Activated CD8-positive, alpha-beta memory T cell treated with anti-CD3 and anti-CD28 coated beads for 24 hours (primary cell): Measurements from ENCODE around the gene ZNF771.

Source experiments
- DNase-seq: peaks from one replicate; pipeline ENCODE4 v3.0.0-alpha.2; 2020

ZNF771 gene

DNA sequence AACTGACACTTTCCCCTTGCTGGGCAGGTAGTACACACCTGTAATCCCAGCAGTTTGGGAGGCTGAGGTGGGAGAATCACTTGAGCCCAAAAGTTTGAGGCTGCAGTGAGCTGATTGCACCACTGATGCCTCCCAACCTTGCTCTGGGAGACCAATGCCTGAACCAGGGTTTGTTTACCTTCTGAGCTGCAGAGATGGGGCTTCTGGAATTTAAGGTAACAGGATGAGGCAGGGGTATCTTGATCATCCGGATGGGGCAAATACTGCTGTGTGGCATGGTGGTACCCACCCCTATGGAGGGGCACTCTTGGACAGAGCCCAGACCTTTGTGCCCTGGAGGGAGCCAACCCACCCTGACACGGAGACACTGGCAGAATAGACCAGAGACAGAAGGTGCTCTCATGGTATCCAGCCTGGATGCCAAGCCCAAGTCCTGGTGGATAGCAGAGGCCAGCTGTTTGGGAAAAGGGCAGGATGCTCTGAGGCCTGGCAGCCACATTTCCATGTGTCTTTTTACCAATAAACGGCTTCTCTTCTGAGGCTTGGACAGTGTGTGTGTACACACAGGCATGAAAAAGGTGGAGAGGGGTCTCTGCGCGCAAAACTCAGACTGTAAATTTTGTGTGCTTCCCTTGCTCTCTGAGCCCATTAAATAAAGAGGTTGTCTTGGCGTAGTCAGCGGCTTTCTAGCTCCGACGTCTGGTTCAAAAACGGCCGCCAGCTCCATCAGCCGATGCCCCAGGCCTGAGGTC, 7.8 kb upstream of the ZNF771 start:
- no peak for DNase-seq

DNA sequence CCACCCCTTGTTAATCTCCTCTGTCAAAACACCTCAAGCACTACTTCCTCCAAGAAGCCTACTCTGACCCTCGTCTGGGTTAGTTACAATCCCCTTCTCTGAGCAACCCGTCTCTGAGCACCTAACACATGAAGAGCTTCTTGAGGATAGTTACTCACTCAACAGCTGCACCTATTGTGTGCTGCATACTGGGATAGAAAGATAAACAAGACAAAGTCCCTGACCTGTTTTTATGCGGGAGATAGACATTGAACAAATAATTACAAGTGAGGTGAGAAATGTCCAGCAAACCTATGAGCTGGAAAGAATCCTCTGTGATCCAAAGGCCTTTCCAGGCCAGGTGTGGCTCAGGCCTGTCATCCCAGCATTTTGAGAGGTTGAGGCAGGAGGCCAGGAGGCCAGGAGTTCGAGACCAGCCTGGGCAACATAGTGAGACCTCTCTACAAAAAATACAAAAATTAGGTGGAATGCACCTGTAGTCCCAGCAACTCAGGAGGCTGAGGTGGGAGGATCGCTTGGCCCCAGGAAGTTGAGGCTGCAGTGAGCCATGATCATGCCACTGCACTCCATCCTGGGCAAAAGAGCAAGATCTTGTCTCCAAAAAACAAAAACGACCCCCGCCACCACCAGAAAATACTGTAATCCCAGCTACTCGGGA, 5.5 kb upstream of the ZNF771 start:
- no peak for DNase-seq

DNA sequence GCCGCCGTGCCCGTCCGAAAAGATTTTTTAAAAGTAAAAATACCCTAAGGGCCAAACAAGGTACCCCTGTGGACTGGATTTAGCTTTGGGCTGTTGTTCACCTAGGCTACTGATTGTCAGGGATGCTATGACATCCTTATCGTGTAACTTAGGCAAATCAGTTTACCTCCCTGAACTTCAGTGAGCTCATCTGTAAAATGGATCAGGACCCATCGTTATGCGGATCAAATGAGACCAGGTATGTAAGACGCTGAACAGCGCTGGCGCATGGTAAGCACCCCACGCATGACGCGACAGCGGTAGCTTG, 658 bp upstream of the ZNF771 start:
- DNase-seq: no peak

DNA sequence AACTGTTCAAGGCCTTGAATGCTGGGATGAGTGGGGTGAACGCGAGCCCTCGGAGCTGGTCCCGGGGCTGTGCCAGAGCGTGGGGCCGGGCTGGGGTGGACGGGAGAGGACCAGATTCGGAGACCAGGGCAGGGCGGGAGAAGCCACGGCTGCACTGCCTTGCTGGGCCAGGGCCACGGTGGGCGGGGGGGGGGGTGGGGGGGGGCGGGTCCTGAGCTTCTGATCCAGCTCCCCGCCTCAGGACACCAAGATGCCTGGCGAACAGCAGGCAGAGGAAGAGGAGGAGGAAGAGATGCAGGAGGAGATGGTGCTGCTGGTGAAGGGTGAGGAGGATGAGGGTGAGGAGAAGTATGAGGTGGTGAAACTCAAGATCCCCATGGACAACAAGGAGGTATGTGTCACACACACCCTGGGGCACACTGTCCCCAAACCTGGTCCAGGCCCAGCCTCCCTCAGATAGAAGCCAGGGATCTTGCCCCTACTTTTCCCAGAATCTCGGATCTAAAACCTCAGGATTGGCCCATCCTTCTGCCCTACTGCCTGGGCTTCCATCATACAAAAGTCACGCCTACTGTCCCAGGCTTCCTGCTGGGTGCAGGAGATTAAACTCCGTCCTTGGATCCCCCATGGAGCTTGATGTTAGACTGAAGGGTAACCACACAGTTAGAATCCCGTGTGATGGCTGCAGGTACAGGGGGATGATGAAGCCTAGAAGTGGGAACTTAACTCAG, 563 bp downstream of the ZNF771 start:
- no peak for DNase-seq

DNA sequence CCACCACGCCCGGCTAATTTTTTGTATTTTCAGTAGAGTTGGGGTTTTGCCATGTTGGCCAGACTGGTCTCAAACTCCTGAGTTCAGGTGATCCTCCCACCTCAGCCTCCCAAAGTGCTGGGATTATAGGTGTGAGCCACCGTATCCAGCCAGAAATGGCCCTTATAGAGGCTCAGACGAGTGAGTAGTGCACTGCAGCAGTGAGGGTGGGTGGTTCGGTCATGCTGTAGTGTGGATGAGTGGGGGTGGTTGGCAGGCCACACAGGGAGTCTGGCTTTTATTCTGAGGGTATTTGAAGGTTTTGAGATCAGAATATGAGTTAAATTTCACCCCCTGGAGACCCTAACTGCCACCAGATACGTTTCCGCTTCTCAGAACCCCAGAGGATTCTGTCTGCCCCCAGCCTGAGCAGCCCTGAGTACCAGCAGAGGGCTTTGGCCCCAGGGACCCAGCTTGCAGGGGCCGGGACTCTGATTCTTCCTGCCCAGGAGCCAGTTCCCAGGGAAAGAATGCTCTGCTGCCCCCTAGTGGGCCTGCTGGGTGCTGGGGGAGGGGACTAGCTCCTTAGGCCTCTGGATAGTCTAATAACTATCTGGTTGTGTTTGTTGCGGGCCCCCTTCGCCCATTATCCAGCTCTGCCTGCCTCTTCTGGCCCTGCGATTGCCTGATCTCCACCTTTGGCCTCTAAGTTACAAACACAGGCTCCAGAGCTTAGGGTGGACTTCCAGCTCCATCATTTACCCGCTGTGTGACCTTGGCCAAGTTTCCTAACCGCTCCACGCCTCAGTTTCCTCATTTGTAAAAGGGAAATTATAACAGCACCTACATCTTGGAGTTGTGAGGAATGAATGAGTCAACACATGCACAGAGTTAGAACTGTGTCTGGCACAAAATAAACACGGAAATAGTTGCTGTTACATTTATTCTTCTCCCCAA, 2.0 kb downstream of the ZNF771 start:
- peak; percentile 98 for DNase-seq

DNA sequence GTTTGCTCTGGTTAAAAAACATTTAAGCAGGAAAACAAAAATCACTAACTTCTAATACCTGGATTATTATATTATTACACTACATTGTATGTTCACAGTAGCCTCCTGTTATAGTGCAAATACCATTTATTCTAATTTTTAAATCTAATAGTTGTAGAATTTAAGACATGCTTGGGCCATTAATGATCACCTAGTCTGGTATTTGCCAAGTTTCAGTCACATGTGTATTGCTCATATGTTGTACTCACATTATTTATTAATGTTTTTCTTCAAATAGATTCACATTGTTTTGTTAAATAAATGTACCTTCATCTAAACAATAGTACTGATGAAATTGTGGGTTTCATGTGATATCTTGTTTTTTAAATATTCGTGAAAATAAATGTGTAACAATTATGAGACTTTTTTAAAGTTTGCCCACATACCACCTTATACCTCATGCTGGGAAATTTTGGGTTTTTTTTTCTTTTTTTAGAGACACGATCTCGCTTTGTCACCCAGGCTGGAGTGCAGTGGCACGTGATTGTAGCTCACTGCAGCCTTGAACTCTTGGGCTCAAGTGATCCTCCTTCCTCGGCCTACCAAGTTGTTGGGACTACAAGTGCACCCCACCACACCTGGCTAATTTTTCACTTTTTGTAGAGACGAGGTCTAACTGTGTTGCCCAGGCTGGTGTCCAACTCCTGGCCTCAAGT, 5.9 kb downstream of the ZNF771 start:
- DNase-seq: no peak

DNA sequence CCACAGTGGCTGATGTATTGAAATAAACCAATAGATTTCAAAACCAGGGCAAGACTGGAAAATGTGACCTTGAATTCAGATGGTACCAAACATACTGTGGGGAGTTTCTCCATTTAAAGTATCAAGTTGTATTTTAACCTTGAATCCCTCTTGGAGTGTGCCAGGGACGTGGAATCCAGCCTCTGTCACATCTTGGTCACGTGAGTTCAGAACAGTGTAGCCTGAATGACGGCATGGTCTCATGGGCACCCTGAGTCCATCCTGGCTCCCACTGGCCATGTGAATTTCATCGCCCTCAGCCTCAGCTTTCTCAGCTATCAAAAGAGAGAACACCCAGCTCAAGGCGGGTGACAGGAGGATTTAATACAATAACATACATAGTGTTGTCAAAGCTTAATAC, 6.8 kb downstream of the ZNF771 start:
- no peak for DNase-seq

DNA sequence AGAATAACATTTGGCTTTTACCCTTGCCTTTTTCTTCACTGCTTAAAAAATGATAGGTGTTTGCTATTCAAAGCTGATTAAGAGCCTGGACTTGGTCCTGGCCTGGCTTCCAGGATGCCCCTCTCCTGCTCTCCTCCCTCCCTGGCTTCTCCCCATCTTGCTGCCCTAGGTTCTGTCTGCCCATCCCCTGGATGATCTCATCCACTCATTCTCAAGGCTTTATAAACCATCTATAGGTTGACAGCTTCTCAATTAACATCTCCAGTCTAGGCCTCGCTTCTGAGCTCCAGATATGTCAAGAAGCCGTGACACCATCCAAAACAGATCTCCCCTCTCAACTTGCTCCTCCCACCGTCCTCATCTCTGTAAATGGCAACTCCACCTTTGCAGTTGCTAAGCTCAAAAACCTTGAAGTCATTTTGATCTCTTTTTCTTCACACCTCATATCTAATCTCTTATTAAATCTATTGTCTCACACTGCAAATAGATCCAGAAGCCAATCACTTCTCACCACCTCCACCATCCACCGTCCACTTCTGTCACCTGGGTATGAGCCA, 8.7 kb downstream of the ZNF771 start:
- DNase-seq: no peak

DNA sequence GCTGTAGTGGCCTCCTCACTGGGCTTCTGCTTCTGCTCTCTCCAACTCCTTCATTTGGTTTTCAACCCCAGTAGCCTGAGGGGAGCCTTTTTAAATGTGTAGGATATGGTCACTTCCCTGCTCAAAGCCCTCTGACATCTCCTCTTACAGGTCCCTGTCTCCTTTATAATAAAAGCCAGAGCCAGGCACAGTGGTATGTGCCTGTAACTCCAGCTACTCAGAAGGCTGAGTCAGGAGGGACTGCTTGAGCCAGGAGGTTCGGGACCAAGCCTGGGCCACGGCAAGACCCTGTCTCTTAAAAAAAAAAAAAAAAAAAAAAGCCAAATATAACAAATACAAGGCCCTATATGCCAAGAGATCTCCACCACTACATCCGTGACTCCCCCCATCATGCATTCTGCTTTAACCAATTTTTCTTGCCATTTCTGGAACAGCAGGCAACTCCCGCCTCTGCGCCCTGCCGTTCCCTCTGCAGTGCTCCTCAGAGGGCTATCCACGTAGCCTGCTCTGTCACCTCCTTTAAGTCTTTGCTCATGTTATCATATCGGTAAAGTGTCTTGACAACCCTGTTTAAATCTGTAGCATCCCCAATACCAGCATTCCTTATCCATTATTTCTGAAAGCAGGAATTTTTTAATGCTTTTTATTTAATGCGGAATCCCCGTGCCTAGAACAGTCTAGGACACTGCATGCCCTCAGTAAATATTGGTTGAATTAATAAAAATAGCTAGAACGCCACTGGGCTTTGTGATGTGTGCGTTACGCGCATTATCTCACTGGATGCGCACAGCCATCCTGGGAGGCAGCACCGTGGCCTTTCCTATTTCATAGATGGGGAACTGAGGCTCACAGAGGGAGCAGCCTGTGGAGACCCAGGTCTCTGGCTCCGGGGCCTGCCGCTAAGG, 9.5 kb downstream of the ZNF771 start:
- no peak for DNase-seq

DNA sequence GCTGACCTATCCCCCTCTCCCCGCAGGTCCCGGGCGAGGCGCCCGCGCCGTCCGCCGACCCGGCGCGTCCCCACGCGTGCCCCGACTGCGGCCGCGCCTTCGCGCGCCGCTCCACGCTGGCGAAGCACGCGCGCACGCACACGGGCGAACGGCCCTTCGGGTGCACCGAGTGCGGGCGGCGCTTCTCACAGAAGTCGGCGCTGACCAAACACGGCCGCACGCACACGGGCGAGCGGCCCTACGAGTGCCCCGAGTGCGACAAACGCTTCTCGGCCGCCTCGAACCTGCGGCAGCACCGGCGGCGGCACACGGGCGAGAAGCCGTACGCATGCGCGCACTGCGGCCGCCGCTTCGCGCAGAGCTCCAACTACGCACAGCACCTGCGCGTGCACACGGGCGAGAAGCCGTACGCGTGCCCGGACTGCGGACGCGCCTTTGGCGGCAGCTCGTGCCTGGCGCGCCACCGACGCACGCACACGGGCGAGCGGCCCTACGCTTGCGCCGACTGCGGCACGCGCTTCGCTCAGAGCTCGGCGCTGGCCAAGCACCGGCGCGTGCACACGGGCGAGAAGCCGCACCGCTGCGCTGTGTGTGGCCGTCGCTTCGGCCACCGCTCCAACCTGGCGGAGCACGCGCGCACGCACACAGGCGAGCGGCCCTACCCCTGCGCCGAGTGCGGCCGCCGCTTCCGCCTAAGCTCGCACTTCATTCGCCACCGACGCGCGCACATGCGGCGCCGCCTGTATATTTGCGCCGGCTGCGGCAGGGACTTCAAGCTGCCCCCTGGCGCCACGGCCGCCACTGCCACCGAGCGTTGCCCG, 10.3 kb downstream of the ZNF771 start:
- peak; percentile 92 for DNase-seq

DNA sequence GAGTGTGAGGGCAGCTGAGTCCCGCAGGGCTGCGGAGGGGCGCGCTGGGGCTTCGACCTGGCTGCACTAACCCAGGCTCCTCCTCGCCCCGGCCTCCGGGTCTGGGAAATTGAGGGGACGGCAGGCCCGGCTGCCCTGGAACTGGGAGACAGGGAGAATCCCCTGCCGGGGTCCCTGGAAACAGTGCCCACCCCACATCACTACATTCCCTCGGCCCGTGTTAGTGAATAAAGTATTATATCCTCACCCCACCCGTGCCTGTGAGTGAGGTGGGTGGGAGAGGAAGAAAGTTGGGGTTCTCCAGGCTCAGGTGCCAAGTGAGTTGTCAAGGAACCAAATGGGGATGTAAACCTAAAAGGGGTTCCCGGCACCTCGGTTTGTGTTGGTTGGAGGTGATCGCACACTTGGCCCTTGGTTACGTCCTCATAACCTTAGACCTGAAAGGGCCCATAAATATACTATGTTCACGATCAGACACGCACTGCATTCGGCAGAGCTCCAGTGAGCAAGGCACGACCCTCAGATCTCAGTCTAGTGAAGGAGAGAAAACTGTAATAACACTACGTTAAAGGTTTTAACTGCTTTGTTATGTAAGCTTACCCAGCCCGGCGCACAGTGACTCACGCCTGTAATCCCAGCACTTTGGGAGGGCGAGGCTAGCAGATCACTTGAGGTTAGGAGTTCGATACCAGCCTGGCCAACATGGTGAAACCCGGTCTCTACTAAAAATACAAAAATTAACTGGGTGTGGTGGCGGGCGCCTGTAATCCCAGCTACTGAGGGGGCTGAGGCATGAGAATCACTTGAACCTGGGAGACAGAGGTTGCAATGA, 11.2 kb downstream of the ZNF771 start:
- no peak for DNase-seq

DNA sequence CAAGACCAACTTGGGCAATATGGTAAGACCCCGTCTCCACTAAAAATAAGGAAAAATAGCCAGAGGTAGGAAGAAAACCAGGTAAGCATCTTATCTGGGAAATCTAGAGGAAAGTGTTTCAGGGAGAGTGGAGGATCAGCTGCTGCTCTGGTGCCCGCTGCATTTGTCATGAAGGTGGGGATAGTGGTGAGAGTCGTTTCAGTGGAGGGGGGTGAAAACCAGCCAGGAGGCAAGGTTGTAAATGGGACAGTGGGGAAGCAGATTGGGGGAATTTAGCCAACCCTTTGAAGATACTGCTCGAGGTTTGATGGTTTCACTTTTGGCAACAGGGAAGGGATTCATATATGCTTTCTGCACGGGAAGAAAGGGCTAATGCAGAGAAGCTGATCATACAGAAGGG, 13.6 kb downstream of the ZNF771 start:
- no peak for DNase-seq

DNA sequence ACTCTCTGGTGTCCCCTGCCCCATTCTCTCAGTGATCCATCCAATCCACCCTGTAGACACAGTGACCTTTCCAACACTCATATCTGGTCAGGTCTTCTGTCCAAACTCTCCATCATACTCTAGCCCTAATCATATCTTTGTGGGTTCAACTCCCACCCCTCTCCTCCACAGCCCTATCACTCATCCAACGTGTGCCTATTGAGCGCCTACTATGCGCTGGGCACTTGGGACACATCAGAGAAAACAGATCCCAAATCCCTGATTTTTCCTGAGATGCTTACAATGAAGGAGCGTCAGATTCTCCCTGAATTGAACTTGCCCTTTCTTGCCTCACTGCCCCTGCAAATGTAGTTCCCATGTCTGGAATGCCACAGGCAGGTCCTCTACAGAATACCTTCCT, 20.6 kb downstream of the ZNF771 start:
- DNase-seq: no peak

DNA sequence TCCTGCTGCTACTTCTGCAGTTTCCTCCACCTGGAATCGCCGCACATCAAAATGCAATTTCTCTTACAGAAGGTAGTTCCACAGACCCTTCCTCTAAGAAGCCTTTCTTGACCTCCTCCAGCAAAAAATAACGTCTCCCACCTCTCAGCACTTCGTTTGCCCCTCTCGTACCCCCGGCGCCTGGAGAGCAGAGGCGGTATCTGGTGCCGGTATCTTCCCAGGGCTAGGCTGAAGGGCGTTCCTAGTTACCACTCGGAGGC, 21.9 kb downstream of the ZNF771 start:
- DNase-seq: no peak

DNA sequence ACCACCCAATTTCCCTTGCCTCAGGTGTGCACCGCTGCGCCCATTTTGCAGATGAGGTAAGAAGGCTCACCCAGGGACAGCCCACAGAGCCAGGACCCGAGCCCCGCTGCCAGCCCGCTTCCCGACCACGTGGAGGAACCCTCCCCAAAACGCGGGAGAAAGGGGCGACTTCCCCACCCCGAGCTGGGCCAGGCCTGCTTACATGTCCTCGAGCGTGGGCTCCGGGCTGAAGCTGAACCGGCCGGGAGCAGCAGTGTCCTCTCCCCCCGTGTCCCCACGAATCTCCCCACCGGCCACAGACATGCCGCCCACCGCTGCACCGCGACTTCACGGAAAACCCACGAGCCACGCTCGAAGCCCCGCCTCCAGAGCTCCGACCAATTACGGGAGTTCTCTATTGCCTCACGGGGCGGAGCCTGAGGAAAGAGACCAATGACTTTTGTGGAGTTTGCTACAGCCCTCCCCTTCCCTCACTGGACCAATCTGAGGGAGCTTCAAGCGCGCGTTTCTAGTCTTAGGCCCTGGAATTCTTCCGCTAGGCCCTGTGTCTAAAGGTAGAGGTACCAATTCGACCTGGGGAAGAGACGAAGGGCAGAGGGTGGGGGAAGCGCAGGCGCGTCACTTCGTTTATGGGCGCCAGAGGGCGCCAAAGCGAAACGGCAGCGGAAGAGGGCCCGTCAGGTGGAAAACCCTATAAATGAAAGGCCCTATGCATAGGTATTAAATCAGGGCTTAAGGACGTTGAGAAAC, 22.4 kb downstream of the ZNF771 start, which contains the start of gene DCTPP1:
Gene DCTPP1 (minus strand): TSS at position 353 of the 750 bp plus-strand sequence. CDS start 50 bp downstream, at position 303.
- peak; percentile 96 for DNase-seq

DNA sequence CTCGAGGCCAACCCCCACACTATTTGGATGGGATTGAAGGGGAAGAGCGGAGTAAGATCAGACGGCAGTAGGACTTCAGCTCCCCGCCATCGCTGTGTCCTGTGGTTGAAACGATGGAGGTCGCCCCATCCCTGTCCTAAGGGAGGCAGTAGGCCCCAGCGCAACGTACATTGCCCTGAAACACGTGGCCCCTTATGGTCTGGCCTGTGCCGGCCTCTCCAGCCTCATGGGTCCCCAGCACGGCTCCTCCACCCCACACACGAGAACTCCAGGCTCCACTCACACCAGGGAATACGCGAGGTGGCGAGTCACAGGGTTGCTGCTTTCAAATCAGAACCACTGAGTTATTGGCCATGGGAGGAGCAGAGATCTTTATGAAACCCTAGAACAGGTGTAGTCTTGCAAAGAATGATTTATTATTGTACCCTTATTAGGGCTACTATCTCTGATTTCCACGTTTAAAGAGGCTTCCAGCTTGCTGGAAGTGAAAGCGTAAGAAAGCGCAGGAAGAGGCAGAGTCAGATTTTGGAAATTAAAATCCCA, 23.1 kb downstream of the ZNF771 start:
- DNase-seq: no peak

DNA sequence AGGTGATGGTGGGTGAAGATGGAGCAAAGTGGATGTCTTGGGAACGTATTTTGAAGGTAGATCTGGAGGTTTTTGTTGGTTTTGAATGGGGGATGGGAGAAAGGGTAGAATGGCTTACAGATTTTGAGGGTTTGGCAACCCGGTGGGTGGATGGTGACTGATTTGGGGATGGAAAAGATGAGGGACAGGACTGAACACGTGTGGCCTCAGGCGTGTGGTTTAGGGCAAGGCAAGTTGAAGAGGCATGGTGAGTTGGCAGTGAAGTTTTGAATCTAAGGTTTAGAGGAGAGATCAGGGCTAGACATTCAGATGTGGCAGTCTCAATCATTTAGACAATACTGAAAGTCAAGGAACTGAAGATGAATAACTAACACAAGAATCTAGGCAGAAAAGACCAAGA, 27.4 kb downstream of the ZNF771 start:
- DNase-seq: no peak

DNA sequence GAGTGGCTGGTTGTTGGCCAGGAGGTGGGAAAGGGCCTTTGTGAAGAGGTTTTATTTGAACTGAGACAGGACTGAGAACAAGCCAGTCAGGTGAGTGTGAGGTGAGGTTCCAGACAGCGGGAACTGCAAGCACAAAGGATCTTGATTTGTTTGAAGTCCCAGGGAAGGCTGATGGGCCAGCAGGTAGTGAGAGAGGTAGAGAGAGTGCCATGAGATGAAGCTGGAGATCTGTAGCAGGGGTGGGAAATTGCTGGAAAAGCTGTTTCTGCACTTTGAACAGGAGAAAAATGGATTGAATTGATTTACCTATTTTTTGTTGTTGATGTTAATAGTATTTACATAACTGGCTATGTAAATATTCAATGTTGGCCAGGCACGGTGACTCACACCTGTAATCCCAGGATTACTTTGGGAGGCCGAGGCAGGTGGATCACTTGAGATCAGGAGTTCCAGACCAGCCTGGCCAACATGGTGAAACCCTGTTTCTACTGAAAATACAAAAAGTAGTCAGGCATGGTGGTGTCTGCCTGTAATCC, 30.2 kb downstream of the ZNF771 start:
- no peak for DNase-seq
